ACC112 (cell line): ENCODE measurements around the gene ZNF407.

ENCODE experiments used
- H2AFZ ChIP-seq: fragments of 200-600 bp; sonication (generic); one replicate; pipeline ENCODE4 v1.6.0; 2017; ENCODE audit warnings: antibody characterized with exemption, low read length; ENCODE audit not compliant: unreplicated experiment
- H3K27ac ChIP-seq: fragments of 200-600 bp; sonication (generic); 2 replicates; pipeline ENCODE4 v1.5.1; 2014; ENCODE audit warnings: low read depth, mild to moderate bottlenecking, antibody characterized with exemption, low read length, moderate library complexity
- H3K27me3 ChIP-seq: fragments of 200-600 bp; sonication (generic); 2 replicates; pipeline ENCODE4 v1.6.1; 2014; ENCODE audit warnings: mild to moderate bottlenecking, antibody characterized with exemption, low read length, moderate library complexity, mixed read lengths; ENCODE audit not compliant: insufficient read depth
- H3K36me3 ChIP-seq: fragments of 200-600 bp; sonication (generic); 2 replicates; pipeline ENCODE4 v1.6.1; 2016; ENCODE audit warnings: mild to moderate bottlenecking, antibody characterized with exemption, low read length, moderate library complexity, mixed read lengths; ENCODE audit not compliant: insufficient read depth
- H3K4me1 ChIP-seq: fragments of 200-600 bp; sonication (generic); one replicate; pipeline ENCODE4 v1.6.1; 2016; ENCODE audit warnings: low read length, mixed read lengths; ENCODE audit not compliant: insufficient read depth, unreplicated experiment, control insufficient read depth
- H3K4me3 ChIP-seq: fragments of 200-600 bp; sonication (generic); 2 replicates; pipeline ENCODE4 v1.5.1; 2014; ENCODE audit warnings: mild to moderate bottlenecking, low read depth, low read length
- H3K79me2 ChIP-seq: fragments of 200-600 bp; sonication (generic); one replicate; pipeline ENCODE4 v1.6.0; 2016; ENCODE audit warnings: low read length; ENCODE audit not compliant: control insufficient read depth, unreplicated experiment, insufficient read depth

Gene ZNF407

GRCh38 chr18:74722237-74722636 lies 124.6 kb downstream of the ZNF407 start:
- H3K4me3 ChIP-seq: no peak overlapping the region
- H3K27ac ChIP-seq: no peak overlapping the region
- no peaks in the 10 kb centered on the region for H3K79me2 ChIP-seq
- peaks cover 12% of the 10 kb centered on the region for H3K4me1 ChIP-seq
- H3K27me3 ChIP-seq: no peaks in the 10 kb centered on the region
- no peaks in the 10 kb centered on the region for H3K36me3 ChIP-seq
- no peak overlapping the region for H2AFZ ChIP-seq

- H3K27me3 ChIP-seq: no peaks in the 10 kb centered on the region
- H3K79me2 ChIP-seq: no peaks in the 10 kb centered on the region
- H3K4me3 ChIP-seq: no peak overlapping the region
- no peaks in the 10 kb centered on the region for H3K36me3 ChIP-seq
- peaks cover 12% of the 10 kb centered on the region for H3K4me1 ChIP-seq
- H2AFZ ChIP-seq: no peak overlapping the region
- H3K27ac ChIP-seq: no peak overlapping the region
These were observed 126.5 kb downstream of the ZNF407 start for GRCh38 chr18:74724186-74724585.

- no peak overlapping the region for H2AFZ ChIP-seq
- H3K36me3 ChIP-seq: no peaks in the 10 kb centered on the region
- no peaks in the 10 kb centered on the region for H3K79me2 ChIP-seq
- peaks cover 15% of the 10 kb centered on the region for H3K4me1 ChIP-seq
- no peaks in the 10 kb centered on the region for H3K27me3 ChIP-seq
- no peak overlapping the region for H3K4me3 ChIP-seq
- H3K27ac ChIP-seq: no peak overlapping the region
These were observed 128.0 kb downstream of the ZNF407 start for GRCh38 chr18:74725690-74726089.

- Histone ChIP-seq H3K36me3 (no peaks in the 10 kb centered on the region), H2AFZ (no peak overlapping the region), H3K79me2 (no peaks in the 10 kb centered on the region), H3K27ac (no peak overlapping the region), H3K4me3 (no peak overlapping the region), H3K4me1 (peaks cover 13% of the 10 kb centered on the region), H3K27me3 (no peaks in the 10 kb centered on the region)
These were observed 130.9 kb downstream of the ZNF407 start for GRCh38 chr18:74728586-74728985.

GRCh38 chr18:74731097-74731496 lies 133.4 kb downstream of the ZNF407 start:
- Histone ChIP-seq H3K4me1 (peaks cover 12% of the 10 kb centered on the region), H3K79me2 (peaks cover 3% of the 10 kb centered on the region), H3K4me3 (no peak overlapping the region), H3K27ac (peak overlapping the region; percentile 65), H3K36me3 (no peaks in the 10 kb centered on the region), H3K27me3 (no peaks in the 10 kb centered on the region), H2AFZ (no peak overlapping the region)

GRCh38 chr18:74732380-74732779 lies 134.7 kb downstream of the ZNF407 start:
- Histone ChIP-seq H3K4me1 (peaks cover 12% of the 10 kb centered on the region), H3K27ac (no peak overlapping the region), H3K36me3 (no peaks in the 10 kb centered on the region), H3K4me3 (no peak overlapping the region), H3K79me2 (peaks cover 3% of the 10 kb centered on the region), H2AFZ (no peak overlapping the region), H3K27me3 (no peaks in the 10 kb centered on the region)

GRCh38 chr18:74733598-74733997 lies 135.9 kb downstream of the ZNF407 start:
- H2AFZ ChIP-seq: no peak overlapping the region
- peaks cover 3% of the 10 kb centered on the region for H3K79me2 ChIP-seq
- no peaks in the 10 kb centered on the region for H3K36me3 ChIP-seq
- no peaks in the 10 kb centered on the region for H3K27me3 ChIP-seq
- H3K4me1 ChIP-seq: peaks cover 12% of the 10 kb centered on the region
- H3K4me3 ChIP-seq: no peak overlapping the region
- H3K27ac ChIP-seq: no peak overlapping the region

- Histone ChIP-seq H3K4me1 (peaks cover 12% of the 10 kb centered on the region), H3K4me3 (no peak overlapping the region), H3K27me3 (no peaks in the 10 kb centered on the region), H2AFZ (no peak overlapping the region), H3K79me2 (peaks cover 3% of the 10 kb centered on the region), H3K27ac (no peak overlapping the region), H3K36me3 (no peaks in the 10 kb centered on the region)
These were observed 136.4 kb downstream of the ZNF407 start for GRCh38 chr18:74734013-74734444.

- peaks cover 3% of the 10 kb centered on the region for H3K79me2 ChIP-seq
- no peak overlapping the region for H3K27ac ChIP-seq
- no peak overlapping the region for H3K4me3 ChIP-seq
- no peaks in the 10 kb centered on the region for H3K36me3 ChIP-seq
- H3K27me3 ChIP-seq: no peaks in the 10 kb centered on the region
- no peak overlapping the region for H2AFZ ChIP-seq
- H3K4me1 ChIP-seq: no peaks in the 10 kb centered on the region
These were observed 142.3 kb downstream of the ZNF407 start for GRCh38 chr18:74739926-74740325.

- Histone ChIP-seq H3K36me3 (no peaks in the 10 kb centered on the region), H3K4me3 (no peak overlapping the region), H3K27ac (no peak overlapping the region), H3K79me2 (no peaks in the 10 kb centered on the region), H2AFZ (no peak overlapping the region), H3K4me1 (peaks cover 15% of the 10 kb centered on the region), H3K27me3 (no peaks in the 10 kb centered on the region)
These were observed 145.0 kb downstream of the ZNF407 start for GRCh38 chr18:74742573-74743243.

GRCh38 chr18:74745633-74746403 lies 148.1 kb downstream of the ZNF407 start:
- H3K27ac ChIP-seq: no peak overlapping the region
- no peak overlapping the region for H2AFZ ChIP-seq
- peaks cover 15% of the 10 kb centered on the region for H3K4me1 ChIP-seq
- H3K27me3 ChIP-seq: no peaks in the 10 kb centered on the region
- H3K36me3 ChIP-seq: no peaks in the 10 kb centered on the region
- H3K79me2 ChIP-seq: no peaks in the 10 kb centered on the region
- no peak overlapping the region for H3K4me3 ChIP-seq
